COLO829 (cell line): ENCODE results near the gene C22orf31.

Source experiments
- DNase-seq: peaks from one replicate; pipeline ENCODE4 v3.0.0; 2012; ENCODE audit warnings: low spot score

C22orf31 gene

DNA sequence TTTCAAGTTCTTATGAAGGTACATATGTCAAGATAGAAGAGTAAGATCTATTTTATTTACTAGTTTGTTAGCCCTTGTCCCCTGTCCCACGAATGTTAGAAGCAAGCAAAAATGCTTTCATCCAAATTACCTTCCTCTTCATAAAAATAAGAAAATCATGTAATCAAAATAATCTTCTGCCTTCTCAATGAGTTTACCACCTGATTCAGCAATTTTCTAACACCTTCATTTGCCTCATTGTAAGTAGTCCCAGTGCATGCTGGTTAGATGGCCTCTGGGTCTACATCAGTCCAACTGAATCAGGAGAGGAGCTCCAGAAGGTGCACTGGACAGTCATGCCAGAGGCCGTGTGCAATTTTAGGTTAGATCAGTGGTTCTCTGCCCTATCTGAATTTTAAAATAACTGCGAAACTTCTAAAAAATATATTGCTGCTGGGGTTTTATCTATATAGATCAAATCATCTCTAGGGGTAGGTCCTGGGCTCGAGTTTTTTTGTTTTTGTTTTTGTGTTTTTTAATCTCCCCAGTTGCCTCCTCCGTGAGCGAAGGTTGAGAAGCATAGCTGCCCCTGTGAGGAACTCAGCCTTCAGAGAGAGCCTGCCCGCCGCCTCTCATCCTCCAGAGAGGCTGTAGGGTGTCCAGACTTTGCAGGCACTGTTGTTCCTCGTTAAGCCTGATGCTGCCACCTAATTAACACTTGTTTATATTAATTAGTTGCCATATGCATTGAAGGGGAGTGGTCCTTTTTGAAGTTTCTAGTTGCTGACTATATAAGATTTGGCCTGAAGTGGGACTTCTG is 32.2 kb downstream of the C22orf31 start:
- no peak for DNase-seq

DNA sequence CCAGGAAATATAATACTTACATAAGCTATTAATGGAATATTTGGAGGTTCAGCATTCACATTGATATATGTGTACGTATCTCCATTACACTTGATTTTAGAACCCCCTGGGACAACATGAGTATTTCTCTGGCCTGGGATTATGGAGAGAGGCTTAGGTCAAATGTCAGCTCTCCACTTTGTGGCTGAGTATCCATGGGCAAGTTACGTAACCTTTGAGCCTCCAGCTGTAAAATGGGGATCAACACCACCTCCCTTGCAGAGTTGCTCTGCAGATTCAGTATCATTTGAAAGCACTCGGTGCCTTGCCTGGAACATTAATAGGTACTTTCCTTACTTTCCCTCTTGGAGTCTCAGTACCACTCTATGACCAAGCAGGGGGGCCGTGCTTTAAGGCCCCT is 33.2 kb downstream of the C22orf31 start:
- DNase-seq: no peak

DNA sequence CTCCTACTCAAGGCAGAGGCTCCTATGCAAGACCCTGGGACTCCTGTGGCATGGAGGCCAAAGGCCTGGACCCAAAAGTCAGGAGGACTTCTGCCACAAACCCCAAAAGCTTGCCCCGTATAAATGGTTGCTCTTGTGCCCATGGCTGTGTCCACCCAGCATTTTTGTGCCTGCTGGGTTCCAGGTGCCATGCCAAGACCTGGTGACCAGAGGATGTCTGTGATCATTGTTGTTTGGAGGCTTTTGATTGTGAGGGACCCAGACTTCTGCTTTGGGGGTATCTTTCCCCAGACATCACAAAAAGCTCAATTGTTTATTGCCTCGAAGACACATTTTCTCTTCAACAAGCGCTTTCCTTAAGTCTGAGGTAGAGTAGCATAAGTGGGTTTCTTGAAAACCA is 35.1 kb downstream of the C22orf31 start:
- DNase-seq: no peak

DNA sequence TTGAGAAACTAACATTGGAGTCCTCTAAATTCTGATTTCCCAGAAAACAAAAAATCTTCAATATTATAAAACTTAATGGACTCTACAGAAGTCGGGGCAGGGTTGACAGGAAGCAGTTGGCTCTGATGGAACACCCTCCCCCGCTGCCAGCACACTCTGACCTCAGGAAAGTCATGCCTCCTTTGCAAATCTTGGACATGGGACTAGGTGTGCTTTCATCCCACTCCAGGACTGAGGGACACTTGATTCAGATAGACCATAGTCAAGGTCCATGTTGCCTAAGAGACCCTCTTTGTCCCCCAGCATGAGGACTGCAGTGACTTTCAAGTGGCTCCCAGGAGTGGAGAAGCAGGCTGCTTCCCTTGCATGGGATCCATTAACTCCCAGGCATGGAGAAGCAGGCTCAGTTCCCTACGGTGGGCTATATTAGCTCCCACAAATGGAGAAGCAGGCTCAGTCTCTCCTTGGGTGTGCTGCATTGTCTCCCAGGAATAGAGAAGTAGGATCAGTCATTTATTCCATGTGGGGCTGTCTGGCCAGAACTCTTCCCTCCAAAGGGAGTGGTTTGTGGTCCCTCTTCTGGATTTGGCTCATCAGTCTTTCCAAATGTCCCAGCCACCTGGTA is 38.3 kb downstream of the C22orf31 start:
- no peak for DNase-seq

DNA sequence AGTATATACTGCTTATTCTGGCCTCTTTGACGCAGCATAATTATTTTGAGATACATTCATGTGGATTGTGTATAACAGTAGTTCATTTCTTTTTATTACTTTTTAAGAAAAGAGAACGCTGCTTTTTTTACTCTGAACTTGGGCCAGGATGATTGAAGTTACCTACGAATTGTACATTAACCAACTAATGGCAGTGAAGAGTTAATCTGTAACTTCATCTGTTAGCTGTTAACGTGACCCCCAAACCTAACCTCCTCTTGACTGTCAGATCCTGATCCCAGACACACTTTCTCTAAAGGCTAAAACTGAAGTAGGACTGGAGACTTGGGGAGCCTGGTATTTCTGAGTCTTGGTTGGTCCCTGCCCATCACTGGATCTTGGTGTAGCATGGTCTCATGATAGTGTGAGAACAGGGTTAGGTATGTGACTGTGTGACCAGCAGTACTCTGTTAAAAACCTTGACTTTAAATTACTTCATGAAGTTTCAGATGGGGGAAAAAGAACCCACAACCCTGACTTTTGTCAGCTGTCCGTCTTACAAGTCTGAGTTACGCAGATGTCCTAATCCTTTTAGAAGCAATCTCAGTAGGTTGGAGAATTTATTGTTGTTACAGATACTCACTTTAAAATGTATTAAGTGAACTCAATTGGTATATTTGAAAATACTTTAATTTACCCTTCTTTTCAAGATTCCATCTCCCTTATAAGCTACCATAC is 39.4 kb downstream of the C22orf31 start:
- DNase-seq: no peak

DNA sequence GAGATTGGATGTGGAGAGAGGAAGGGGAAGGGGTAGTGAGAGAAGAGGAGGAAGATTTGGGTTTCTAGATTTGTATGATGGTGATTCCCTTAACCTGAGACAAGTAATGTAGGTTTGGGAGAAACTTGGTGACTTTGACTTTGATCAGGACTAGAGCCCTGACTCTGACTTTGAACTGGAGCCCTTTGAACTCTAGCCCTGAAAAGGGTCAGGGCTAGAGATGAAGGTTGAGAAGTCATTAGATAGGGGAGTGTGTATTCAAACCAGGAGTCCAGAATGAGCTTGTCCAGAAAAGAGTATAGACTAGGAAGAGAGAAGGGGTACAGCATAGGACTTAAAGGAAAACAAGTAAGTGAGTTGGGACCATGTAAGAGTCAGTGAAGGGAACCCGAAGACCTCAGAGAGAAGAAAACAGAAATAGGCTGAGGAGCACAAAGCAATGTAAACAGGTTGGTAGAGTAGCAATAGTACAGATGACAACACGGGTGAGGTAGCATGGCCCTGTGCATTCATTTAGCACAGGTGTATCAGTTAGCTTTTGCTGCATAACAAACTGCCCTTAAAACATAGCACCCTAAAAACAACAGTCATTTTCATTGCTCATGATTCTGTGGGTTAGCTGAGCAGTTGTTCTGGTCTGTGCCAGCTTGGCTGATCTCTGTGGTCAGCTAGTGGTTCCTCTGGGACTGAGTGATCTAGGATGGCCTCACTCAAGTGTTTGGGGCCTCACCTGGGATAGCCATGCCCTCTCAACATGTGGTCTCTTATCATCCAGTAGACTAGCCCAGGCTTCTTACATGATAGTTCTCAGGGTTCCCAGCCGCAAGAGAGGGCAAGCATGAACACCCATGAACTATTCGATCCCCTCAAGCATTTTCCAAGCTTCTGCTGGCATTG is 43.1 kb downstream of the C22orf31 start:
- DNase-seq: no peak

DNA sequence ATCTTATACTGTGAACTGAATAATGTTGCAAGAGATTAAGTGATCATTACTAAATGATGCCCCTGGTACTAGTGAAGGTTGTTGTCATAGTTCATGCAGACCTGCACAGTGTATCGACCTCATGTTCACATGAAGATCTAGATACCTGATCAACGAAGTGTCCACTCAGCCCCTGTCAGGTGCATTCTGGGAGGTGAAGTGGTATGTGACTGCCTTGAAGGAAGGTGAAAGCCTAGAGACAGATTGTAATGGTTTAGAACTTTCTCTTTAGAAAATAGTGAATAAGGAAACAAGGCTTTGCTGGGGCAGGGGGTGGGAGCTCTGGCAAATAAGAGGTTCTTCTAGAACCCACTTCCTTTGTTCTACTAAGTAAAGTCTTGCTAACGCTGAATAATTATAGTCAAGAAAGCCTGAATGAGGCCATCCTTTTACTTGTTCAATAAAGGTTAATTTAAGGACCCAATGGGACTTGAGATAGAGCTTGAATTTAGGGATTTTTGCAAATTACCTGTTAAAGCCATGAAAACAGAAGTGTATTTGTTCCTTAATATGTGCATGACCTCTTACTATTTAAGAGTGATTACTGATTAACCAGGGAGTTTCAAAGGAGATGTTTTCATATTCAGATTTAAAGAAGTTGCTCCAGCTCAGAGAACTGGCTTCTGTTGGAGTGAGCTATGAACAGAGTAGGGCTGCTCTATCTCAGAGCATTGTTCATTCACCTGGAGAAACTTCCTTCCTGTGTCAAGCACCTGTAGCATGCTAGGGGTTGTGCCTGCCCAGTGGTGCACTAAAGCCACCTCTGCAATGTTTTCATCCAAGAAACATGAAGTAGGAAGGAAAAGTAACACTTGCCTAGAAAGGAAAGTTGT is 45.3 kb downstream of the C22orf31 start:
- no peak for DNase-seq

DNA sequence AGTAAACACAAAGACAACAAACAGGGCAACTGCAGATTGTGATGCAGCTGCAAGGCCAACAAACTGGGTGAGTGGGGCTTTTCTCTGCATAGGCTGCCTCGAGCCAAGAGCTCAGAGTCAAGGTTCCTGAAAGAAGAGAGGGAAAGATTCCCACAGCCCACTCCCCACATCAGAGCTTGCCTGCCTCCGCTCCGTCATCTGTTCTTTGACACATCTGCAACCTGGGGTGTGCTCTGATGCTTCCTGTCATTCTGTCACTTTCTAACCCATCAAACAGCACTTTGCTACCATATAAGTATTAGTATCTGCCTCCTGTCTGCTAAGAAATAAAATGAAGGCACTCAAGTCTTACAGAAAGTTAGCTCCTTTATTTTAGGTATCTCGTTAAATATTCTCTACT is 46.9 kb downstream of the C22orf31 start:
- DNase-seq: no peak

DNA sequence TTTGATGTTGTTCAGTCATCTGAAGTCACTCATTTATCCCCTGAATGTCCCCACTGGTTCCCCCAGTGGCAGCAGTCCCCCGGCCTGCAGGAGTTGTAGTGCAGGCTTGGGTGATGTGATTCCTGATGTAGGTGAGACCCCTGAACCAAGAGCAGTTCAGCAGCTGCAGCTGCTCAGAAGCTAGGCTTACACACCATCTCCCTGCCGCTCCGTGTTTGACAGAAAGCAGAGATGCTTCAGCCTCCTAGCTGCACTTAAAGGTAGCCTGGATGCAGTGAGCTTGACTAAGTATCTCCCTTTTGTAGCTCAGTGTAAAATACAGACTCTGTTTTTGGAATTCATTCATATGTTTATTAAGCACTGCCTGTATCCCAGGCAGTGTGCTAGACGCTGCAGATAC is 47.3 kb downstream of the C22orf31 start:
- DNase-seq: no peak

DNA sequence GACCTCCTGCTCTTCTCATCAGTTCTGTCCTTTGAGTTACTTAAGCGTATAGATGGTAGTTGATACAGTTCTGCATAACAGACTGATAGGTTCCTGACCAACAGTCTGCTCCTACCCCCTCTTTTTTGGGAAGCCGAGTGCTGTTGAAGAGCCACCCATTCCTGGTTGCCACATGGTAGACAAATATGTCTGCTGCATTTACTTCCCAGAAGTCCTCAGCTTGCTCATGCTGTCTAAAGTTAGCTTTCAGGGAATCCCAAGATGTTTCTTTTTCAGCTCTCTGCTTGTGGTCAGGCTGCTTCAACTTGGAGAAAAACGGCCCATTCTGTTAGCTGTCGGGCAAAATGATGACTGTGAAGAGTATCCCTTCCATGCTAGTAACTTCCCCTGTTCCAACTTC is 48.7 kb downstream of the C22orf31 start:
- no peak for DNase-seq

DNA sequence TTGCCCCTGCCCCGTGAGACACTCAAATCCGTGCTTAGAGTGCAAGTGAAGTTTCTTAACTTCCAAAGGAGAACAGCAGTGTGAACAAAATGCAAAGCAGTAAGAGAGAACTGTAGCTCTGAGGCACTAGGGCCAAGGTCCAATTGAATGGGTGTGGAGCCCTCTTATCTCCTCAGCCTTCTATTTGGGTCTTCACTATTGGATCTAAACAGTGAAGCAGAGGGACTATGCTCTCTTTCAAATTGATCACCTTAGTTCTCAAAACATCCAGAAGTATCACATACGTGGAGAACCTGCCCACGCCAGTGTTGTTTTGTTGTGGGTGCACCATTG is 49.6 kb downstream of the C22orf31 start:
- no peak for DNase-seq

DNA sequence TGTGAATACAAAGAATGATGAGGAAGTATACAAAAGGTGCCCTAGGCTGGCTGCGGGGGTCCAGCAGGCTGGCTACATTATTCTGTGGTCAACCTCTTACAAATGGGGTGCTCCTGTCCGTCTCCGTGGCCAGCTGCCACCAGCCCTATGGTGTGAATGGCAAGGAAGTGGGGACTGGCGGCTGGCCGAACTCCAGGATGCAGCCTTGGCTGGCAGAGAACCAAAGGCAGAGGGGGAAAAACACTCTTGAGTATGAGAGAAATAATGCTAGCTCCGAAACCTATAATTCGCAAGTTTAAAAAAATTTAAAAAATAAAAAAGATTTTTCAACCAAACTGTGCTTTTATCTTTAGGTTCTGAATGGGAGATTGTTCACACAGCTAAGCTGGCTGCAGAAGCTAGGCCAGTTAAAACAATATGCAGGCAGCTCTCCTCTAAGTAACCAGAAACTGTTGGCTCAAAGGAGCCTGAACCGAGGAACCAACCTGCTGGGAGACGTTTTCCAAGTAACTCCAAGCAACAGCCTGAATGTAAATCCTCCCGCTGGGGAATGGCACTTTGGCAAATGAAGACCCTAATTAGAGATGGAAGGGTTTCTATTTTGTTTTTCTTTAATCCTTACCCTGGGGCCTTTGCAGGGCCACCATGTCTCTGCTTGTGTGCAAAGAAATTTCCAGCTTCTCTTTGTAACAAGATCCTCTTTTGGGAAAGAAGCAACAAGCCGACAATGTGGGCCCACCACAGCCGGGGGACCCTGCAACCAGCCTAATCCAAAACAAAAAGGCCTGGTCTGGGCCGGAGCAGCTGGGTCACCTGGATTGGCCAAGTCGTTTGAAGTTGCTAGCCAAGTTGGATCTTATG is 50.2 kb downstream of the C22orf31 start:
- DNase-seq: no peak

DNA sequence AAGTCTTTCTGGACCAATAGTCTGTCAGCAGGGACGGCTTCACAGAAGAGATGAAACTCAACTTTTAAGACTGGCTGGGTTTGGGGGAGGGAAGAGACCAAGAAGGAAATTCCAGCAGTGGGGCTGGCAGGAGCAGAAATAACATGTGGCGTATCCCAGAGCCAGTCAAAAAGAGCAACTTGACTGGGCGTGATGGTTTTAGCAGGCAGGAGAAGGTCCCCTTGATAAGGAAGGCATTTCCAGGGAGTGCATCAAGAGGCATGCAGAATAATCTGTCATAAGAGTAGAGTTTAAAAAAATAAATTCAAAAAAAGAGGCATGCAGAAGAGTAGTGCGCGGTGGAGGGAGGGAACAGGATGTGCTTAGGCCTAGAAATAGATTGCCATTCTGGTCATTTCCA is 52.5 kb downstream of the C22orf31 start:
- DNase-seq: no peak
